Gastrocnemius medialis (tissue), 4 donors: ENCODE results near the gene KLRC3. TPM values are rescaled to one million over a fixed set of nuclear protein-coding genes. Genes with fewer than 3 reads are reported as not detected.
"Not testable (repeated sequence)": the region's sequence is repeated elsewhere in the genome, so short reads cannot be mapped to it uniquely, and the experiment has no call there.

Experiments used
- ATAC-seq, 2 donors: fragments of 150-250 bp; one replicate each; pipeline ENCODE4 v1.9.1; 2016
- DNase-seq, 2 donors: peaks; one replicate each; pipeline ENCODE4 v3.0.0-alpha.2; 2019
- H3K27ac ChIP-seq, 4 donors: fragments of 200-600 bp; sonication (generic); 1 replicate in 1 of 4; 2 replicates in 3 of 4; pipeline ENCODE4 v1.5.1; 2016 to 2018; ENCODE audit warnings: mild to moderate bottlenecking in 2 of 4, moderate library complexity in 1 of 4
- H3K27me3 ChIP-seq, 3 donors: fragments of 200-600 bp; sonication (generic) in 2 of 3; 1 replicate in 1 of 3; 2 replicates in 2 of 3; pipeline versions ENCODE4 v1.5.1 to v1.6.0; 2016 to 2019; ENCODE audit warnings: mild to moderate bottlenecking in 1 of 3, moderate library complexity in 1 of 3
- H3K36me3 ChIP-seq, 2 donors: fragments of 200-600 bp; sonication (generic) in 1 of 2; one replicate each; pipeline ENCODE4 v1.5.1; 2017 to 2018
- H3K4me1 ChIP-seq, 2 donors: fragments of 200-600 bp; sonication (generic) in 1 of 2; one replicate each; pipeline ENCODE4 v1.5.1; 2016 to 2017; ENCODE audit warnings: mild to moderate bottlenecking in 2 of 2
- H3K4me3 ChIP-seq, 4 donors: fragments of 200-600 bp; sonication (generic) in 3 of 4; 1 replicate in 1 of 4; 2 replicates in 3 of 4; pipeline ENCODE4 v1.5.1; 2016 to 2019; ENCODE audit warnings: mild to moderate bottlenecking in 2 of 4
- H3K9me3 ChIP-seq, 3 donors: fragments of 200-600 bp; sonication (generic) in 2 of 3; 1 replicate in 1 of 3; 2 replicates in 2 of 3; pipeline ENCODE4 v1.5.1; 2016 to 2019
- CTCF ChIP-seq, 5 experiments: fragments of 450-650 bp in 3 of 5; fragments of 200-600 bp in 2 of 5; sonication (generic) in 2 of 5; IDR thresholded peaks in 4 of 5; conservative IDR thresholded peaks in 1 of 5; 1 replicate in 4 of 5; 2 replicates in 1 of 5; pipeline ENCODE4 v1.5.1; 2016 to 2019; ENCODE audit warnings: antibody characterized with exemption in 5 of 5, mild to moderate bottlenecking in 3 of 5, moderate library complexity in 3 of 5
- POLR2A ChIP-seq, 2 donors: fragments of 450-650 bp; IDR thresholded peaks; one replicate each; pipeline ENCODE4 v1.6.1; 2017; ENCODE audit warnings: antibody characterized with exemption in 2 of 2, mild to moderate bottlenecking in 2 of 2, moderate library complexity in 2 of 2
- in situ Hi-C, 4 donors: fragments of 200-750 bp; cut with MboI; loops; one replicate each; pipeline versions ENCODE4 v1.15.0 to v1.8.0; 2017; ENCODE audit warnings: low sequenced_read_pairs in 4 of 4
- intact Hi-C: fragments of 100-400 bp; cut with DNase I; formaldehyde crosslinking; loops from one replicate; pipeline ENCODE4 v1.15.1; 2023; ENCODE audit warnings: low total_unique reads
- total RNA-seq, 4 donors: library from RNA; depleted of rRNA; stranded (reverse); fragments of >200 nt; gene quantifications; one replicate each; pipeline versions ENCODE4 v1.1.0 to v1.2.3, GENCODE V29; 2016

KLRC3 gene
- total RNA-seq, 4 donors from 2014 or later, result not detected

GRCh38 chr12:10395390-10395998 is 24.9 kb downstream of the KLRC3 start:
- DNase-seq, result peak; percentile 15 to 27
- Histone ChIP-seq H3K4me1 (peaks cover 0 to 6% of the 10 kb centered on the region in 2 donors), H3K27ac (peak overlapping the region in 2 of 4 donors; percentile 22 to 54), H3K36me3 (no peaks in the 10 kb centered on the region), H3K27me3 (no peaks in the 10 kb centered on the region), H3K9me3 (no peaks in the 10 kb centered on the region), H3K4me3 (no peak overlapping the region)
- ATAC-seq, result peak; percentile 52 to 71
- intact Hi-C loops, result no loop called here
- no peak for TF ChIP-seq CTCF (IDR thresholded peaks at IDR 0.05 in 4 of 5, conservative IDR thresholded peaks at IDR 0.05 in 1 of 5)
- in situ Hi-C loops, result no loop called here

DNA sequence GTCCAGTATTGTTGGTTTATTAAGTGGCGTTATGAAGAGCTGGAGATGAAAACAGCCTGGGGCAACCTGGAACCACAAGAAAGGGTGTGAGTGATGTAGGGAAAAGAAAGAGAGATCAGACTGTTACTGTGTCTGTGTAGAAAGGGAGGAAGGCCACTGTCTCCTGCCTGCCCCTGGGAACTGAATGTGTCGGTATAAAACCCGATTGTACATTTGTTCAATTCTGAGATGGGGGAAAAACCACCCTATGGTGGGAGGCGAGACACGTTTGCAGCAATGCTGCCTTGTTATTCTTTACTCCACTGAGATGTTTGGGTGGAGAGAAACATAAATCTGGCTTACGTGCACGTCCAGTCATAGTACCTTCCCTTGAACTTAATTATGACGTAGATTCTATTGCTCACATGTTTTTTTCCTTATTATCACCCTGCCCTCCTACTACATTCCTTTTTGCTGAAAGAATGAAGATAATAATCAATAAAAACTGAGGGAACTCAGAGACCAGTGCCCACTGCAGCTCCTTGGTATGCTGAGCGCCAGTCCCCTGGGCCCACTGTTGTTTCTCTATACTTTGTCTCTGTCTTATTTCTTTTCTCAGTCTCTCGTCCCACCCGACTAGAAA is 25.8 kb downstream of the KLRC3 start:
- in situ Hi-C loops, ATAC-seq: not testable (repeated sequence)

DNA sequence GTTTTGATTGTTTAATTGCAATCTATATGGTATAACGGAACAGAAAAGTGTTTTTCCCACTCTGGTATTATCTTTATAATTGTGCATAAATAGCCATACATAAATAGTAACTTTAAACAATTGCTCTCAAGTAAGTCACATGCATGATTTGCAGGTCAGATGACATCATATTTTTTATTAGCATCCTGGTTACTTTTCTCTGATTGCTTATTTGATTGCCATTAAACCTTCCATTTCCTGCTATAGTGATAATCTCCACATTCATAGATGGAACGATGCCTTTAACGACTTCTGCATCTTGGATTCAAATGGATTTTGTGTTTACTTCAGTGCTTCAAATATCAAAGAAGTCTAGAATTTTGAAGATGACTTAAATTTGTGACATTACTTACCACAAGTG is 27.1 kb downstream of the KLRC3 start:
- no peak overlapping the region for H3K27ac ChIP-seq
- no peak overlapping the region for H3K4me3 ChIP-seq
- H3K27me3 ChIP-seq, result no peaks in the 10 kb centered on the region
- H3K9me3 ChIP-seq, result no peaks in the 10 kb centered on the region
- in situ Hi-C loops (no loop called here), intact Hi-C loops (loop anchor here (2.0 kb wide), 1 partner anchor 28 kb away; no protein-coding TSS in a partner anchor)
- no peaks in the 10 kb centered on the region for H3K36me3 ChIP-seq
- TF ChIP-seq CTCF (IDR thresholded peaks at IDR 0.05 in 4 of 5, conservative IDR thresholded peaks at IDR 0.05 in 1 of 5) (no peak), POLR2A (IDR thresholded peaks at IDR 0.05) (no peak)
- no peak for DNase-seq
- H3K4me1 ChIP-seq, result peaks cover 0 to 6% of the 10 kb centered on the region in 2 donors
- ATAC-seq, result no peak

More for the DNA sequence above, 25.8 kb downstream of the KLRC3 start:
- intact Hi-C loops, H3K9me3 ChIP-seq, H3K4me3 ChIP-seq, H3K4me1 ChIP-seq, H3K27ac ChIP-seq, H3K36me3 ChIP-seq, H3K27me3 ChIP-seq, DNase-seq: not testable (repeated sequence)

GRCh38 chr12:10392394-10392930 is 27.9 kb downstream of the KLRC3 start:
- Histone ChIP-seq H3K36me3 (no peaks in the 10 kb centered on the region), H3K4me1 (peaks cover 0 to 6% of the 10 kb centered on the region in 2 donors), H3K4me3 (no peak overlapping the region), H3K27ac (no peak overlapping the region), H3K27me3 (no peaks in the 10 kb centered on the region), H3K9me3 (no peaks in the 10 kb centered on the region)
- no peak for TF ChIP-seq CTCF (IDR thresholded peaks at IDR 0.05 in 4 of 5, conservative IDR thresholded peaks at IDR 0.05 in 1 of 5)
- no peak for TF ChIP-seq POLR2A (IDR thresholded peaks at IDR 0.05)
- intact Hi-C loops (loop anchor here (2.0 kb wide), 1 partner anchor 28 kb away; no protein-coding TSS in a partner anchor), in situ Hi-C loops (no loop called here)
- DNase-seq (peak; percentile 59 to 76), ATAC-seq (peak; percentile 86 to 95)

- intact Hi-C loops, in situ Hi-C loops, H3K9me3 ChIP-seq, DNase-seq, H3K27ac ChIP-seq, H3K4me1 ChIP-seq, H3K4me3 ChIP-seq, H3K27me3 ChIP-seq, H3K36me3 ChIP-seq, ATAC-seq: not testable (repeated sequence)
Measured at GRCh38 chr12:10390991-10391390, 29.4 kb downstream of the KLRC3 start.
